Measurements from ENCODE around the gene NAT16.
"Not testable (repeated sequence)": the region's sequence is repeated elsewhere in the genome, so short reads cannot be mapped to it uniquely, and the experiment has no call there.

The NAT16 gene

GRCh38 chr7:101123703-101124068, 56.4 kb downstream of the NAT16 start:
- Mint-ChIP-seq H3K4me3 (no peak overlapping the region), H3K27me3 (ENCODE audit: low read depth) (peaks cover 15% of the 10 kb centered on the region), H3K4me1 (peaks cover 54% of the 10 kb centered on the region), H3K27ac (peak overlapping the region in 2 of 3 experiments; percentile 97 to 99), H3K36me3 (ENCODE audit: low read depth) (no peaks in the 10 kb centered on the region), H3K9me3 (no peaks in the 10 kb centered on the region)
- no peak for TF ChIP-seq CTCF (IDR thresholded peaks at IDR 0.05; ENCODE audit: unreplicated experiment in 3 of 3)

- Mint-ChIP-seq H3K36me3 (ENCODE audit: low read depth) (no peaks in the 10 kb centered on the region), H3K4me1 (peaks cover 54% of the 10 kb centered on the region), H3K9me3 (no peaks in the 10 kb centered on the region), H3K27me3 (ENCODE audit: low read depth) (peaks cover 12% of the 10 kb centered on the region), H3K4me3 (peak overlapping the region in 2 of 3 experiments; percentile 39 to 52), H3K27ac (peak overlapping the region; percentile 61 to 99 (median 97))
- TF ChIP-seq CTCF (IDR thresholded peaks at IDR 0.05; ENCODE audit: unreplicated experiment in 3 of 3) = no peak
Observed at GRCh38 chr7:101122933-101123702, 57.0 kb downstream of the NAT16 start.

- peaks cover 6% of the 10 kb centered on the region for H3K27me3 Mint-ChIP-seq (ENCODE audit: low read depth)
- H3K36me3 Mint-ChIP-seq (ENCODE audit: low read depth) = no peaks in the 10 kb centered on the region
- peaks cover 52% of the 10 kb centered on the region for H3K4me1 Mint-ChIP-seq
- no peak for TF ChIP-seq CTCF (IDR thresholded peaks at IDR 0.05; ENCODE audit: unreplicated experiment in 3 of 3)
- H3K4me3 Mint-ChIP-seq = peak overlapping the region; percentile 65 to 77 (median 75)
- peak overlapping the region; percentile 97 to 99 (median 98) for H3K27ac Mint-ChIP-seq
- H3K9me3 Mint-ChIP-seq = no peaks in the 10 kb centered on the region
Observed at GRCh38 chr7:101121991-101122932, 57.8 kb downstream of the NAT16 start.

- peak overlapping the region; percentile 65 to 77 (median 75) for H3K4me3 Mint-ChIP-seq
- peaks cover 49% of the 10 kb centered on the region for H3K4me1 Mint-ChIP-seq
- H3K27me3 Mint-ChIP-seq (ENCODE audit: low read depth); H3K9me3 Mint-ChIP-seq; H3K36me3 Mint-ChIP-seq (ENCODE audit: low read depth): not testable (repeated sequence)
- H3K27ac Mint-ChIP-seq = peak overlapping the region; percentile 97 to 99 (median 98)
Observed at GRCh38 chr7:101121631-101121990, 58.5 kb downstream of the NAT16 start.

Measured in nephron (organoid).